ENCODE data around the gene SS18. TPM values are rescaled to one million over a fixed set of nuclear protein-coding genes. Genes with fewer than 3 reads are reported as not detected.

SS18 gene
- total and polyA plus RNA-seq, 2 of the 13 experiments (the other 11 are each of a cell fraction or from before 2014, with no cell fraction given): 49.2 to 82.7 TPM

DNA sequence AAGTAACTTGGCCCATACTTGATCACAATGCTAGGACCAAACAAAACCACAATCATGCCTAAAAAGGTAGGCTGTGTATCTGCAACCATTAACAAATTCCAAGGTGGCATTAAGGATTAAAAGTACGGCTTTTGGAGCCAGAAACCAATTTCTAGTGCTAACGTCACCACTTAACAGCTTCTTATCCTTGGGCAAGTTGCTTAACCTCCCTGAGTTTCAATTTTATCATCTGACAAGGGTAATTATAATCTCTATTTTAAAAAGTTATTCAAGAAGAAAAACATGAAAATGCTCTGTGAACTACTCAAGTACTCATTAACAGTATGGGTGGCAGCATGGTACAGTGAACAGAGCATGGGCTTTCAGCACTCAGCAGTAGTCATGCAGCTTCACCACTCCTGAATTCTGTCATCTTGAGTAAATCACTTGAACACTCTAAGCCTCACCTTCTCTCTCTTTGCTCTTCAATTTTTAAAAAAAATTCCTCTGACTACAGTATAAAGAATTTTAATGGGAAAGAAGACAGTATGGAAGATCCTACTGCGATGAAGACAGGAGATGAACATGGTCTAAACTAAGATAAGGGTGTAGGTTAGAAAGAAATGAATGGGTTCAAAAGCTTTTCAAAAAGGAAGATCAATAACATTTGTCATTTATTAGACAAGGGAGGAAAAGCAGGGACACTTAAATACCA is 69.2 kb downstream of the SS18 start:
- H3K36me3 ChIP-seq (replicated peaks in 1 of 2; ENCODE audit: control insufficient read depth in 1 of 2, insufficient read depth in 2 of 2, low read length in 2 of 2): peaks cover 8 to 59% of the 10 kb centered on the region in 2 experiments
- H3K9ac ChIP-seq (ENCODE audit: insufficient read depth, low read depth, low read length): no peak overlapping the region
- no TSS peak for BruUV-seq (replicated peaks)
- DNase-seq (ENCODE audit: low spot score) (no peak), ATAC-seq (no peak), FAIRE-seq (no peak)
- no peak overlapping the region for H3K4me2 ChIP-seq (ENCODE audit: low read depth, low read length)
- no peaks in the 10 kb centered on the region for H3K4me1 ChIP-seq (ENCODE audit: insufficient read depth, low read length)
- TF ChIP-seq THAP11 (CRISPR knock-in tag; IDR thresholded peaks at IDR 0.05) (no peak), KLF15 (CRISPR knock-in tag; IDR thresholded peaks at IDR 0.05; ENCODE audit: borderline replicate concordance) (no peak), POLR2AphosphoS5 (IDR thresholded peaks at IDR 0.05; ENCODE audit: low read depth, low read length) (no peak), ZNF496 (CRISPR knock-in tag; IDR thresholded peaks at IDR 0.05; ENCODE audit: insufficient replicate concordance) (no peak), ZNF34 (CRISPR knock-in tag; IDR thresholded peaks at IDR 0.05; ENCODE audit: borderline replicate concordance) (no peak), ZBTB7B (CRISPR knock-in tag; IDR thresholded peaks at IDR 0.05) (no peak), FLYWCH1 (CRISPR knock-in tag; IDR thresholded peaks at IDR 0.05) (no peak)
- TF ChIP-seq, protein P1, sequence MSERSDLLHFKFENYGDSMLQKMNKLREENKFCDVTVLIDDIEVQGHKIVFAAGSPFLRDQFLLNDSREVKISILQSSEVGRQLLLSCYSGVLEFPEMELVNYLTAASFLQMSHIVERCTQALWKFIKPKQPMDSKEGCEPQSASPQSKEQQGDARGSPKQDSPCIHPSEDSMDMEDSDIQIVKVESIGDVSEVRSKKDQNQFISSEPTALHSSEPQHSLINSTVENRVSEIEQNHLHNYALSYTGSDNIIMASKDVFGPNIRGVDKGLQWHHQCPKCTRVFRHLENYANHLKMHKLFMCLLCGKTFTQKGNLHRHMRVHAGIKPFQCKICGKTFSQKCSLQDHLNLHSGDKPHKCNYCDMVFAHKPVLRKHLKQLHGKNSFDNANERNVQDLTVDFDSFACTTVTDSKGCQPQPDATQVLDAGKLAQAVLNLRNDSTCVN (CRISPR knock-in tag; IDR thresholded peaks at IDR 0.05; ENCODE audit: borderline replicate concordance): no peak
- H3K27ac ChIP-seq (ENCODE audit: extremely low read length, insufficient read depth, low read length): no peak overlapping the region
- H2AFZ ChIP-seq (ENCODE audit: low read length): no peak overlapping the region
- 97% methylated on average over 3 of the region's 3 CpGs for WGBS (ENCODE audit: low lambda C conversion rate)
- H3K27me3 ChIP-seq (ENCODE audit: control insufficient read depth in 1 of 2, insufficient read depth in 2 of 2, low read length in 2 of 2): no peaks in the 10 kb centered on the region
- intact Hi-C loops (cut with micrococcal nuclease; ENCODE audit: unreplicated experiment): no loop called here
- no peaks in the 10 kb centered on the region for H4K20me1 ChIP-seq (ENCODE audit: insufficient read depth, low read length)
- in situ Hi-C loops (cut with HindIII; ENCODE audit: extremely low pct_ligation_motif_present, low pct_unique_long_range_greater_than_20kb): no loop called here
- no peaks in the 10 kb centered on the region for H3K79me2 ChIP-seq (ENCODE audit: insufficient read depth, low read length)
- ChIA-PET CTCF (ENCODE audit: low intra/inter-chr PET ratio, low total read pairs) (no interaction called here), POLR2A (no interaction called here)
- no peaks in the 10 kb centered on the region for H3K9me3 ChIP-seq (ENCODE audit: low read length)
- H3K4me3 ChIP-seq (replicated peaks in 1 of 3; ENCODE audit: insufficient read depth in 1 of 3, low read depth in 2 of 3, low read length in 3 of 3): no peak overlapping the region

Measured in HepG2 (cell line).